CD4-positive, alpha-beta T cell (primary cell): ENCODE results near the gene C20orf141. TPM values are rescaled to one million over a fixed set of nuclear protein-coding genes. Genes with fewer than 3 reads are reported as not detected.
"Not testable (repeated sequence)": the region's sequence is repeated elsewhere in the genome, so short reads cannot be mapped to it uniquely, and the experiment has no call there.

Experiments used
- ATAC-seq: fragments of 200-7000 bp; cut with Tn5 transposase; one replicate; pipeline ENCODE4 v1.10.0; 2022; ENCODE audit warnings: mild to moderate bottlenecking; ENCODE audit not compliant: poor library complexity
- CTCF ChIA-PET: fragments of 350-600 bp; sonication (Branson Sonifier 250); formaldehyde crosslinking; loops from one replicate; lab custom pipeline; 2021; ENCODE audit warnings: antibody characterized with exemption, inconsistent platforms; lab: Charles Lee
- POLR2A ChIA-PET: fragments of 350-600 bp; sonication (Branson Sonifier 250); formaldehyde crosslinking; loops from one replicate; lab custom pipeline; 2021; ENCODE audit warnings: antibody characterized with exemption, inconsistent platforms; lab: Charles Lee
- DNase-seq, 14 experiments: peaks; one replicate each; pipeline ENCODE4 v3.0.0-alpha.2; 2013 to 2020; ENCODE audit warnings: mixed read lengths in 2 of 14
- H3K27ac ChIP-seq, 2 donors: one replicate each; pipeline versions ENCODE4 v1.5.1 to v1.7.0; 2013; ENCODE audit warnings: low read length in 2 of 2, low read depth in 1 of 2, mild to moderate bottlenecking in 1 of 2
- H3K27me3 ChIP-seq, 2 experiments: 1 replicate in 1 of 2; 2 replicates in 1 of 2; pipeline versions ENCODE4 v1.6.1 to v1.7.0; 2013; ENCODE audit warnings: low read length in 2 of 2, control low read depth in 1 of 2, mild to moderate bottlenecking in 1 of 2, moderate library complexity in 1 of 2; ENCODE audit not compliant: insufficient read depth in 2 of 2, control insufficient read depth in 1 of 2
- H3K36me3 ChIP-seq: one replicate; pipeline ENCODE4 v1.6.1; 2013; ENCODE audit warnings: low read length, control low read depth; ENCODE audit not compliant: insufficient read depth
- H3K4me1 ChIP-seq: one replicate; pipeline ENCODE4 v1.6.1; 2013; ENCODE audit warnings: low read length, control low read depth; ENCODE audit not compliant: insufficient read depth
- H3K4me3 ChIP-seq: one replicate; pipeline ENCODE4 v1.5.1; 2013; ENCODE audit warnings: mild to moderate bottlenecking, low read length, moderate library complexity
- H3K9me3 ChIP-seq, 2 experiments: 1 replicate in 1 of 2; 2 replicates in 1 of 2; pipeline versions ENCODE4 v1.6.1 to v1.7.0; 2013; ENCODE audit warnings: low read length in 2 of 2, mild to moderate bottlenecking in 2 of 2, control low read depth in 1 of 2, moderate library complexity in 1 of 2; ENCODE audit not compliant: control insufficient read depth in 1 of 2, insufficient read depth in 1 of 2
- H3K27ac Mint-ChIP-seq: one replicate; pipeline ENCODE4 v1.8.0; 2020; ENCODE audit warnings: mixed read lengths
- H3K27me3 Mint-ChIP-seq: one replicate; pipeline ENCODE4 v1.8.0; 2021; ENCODE audit warnings: mixed read lengths
- H3K36me3 Mint-ChIP-seq: one replicate; pipeline ENCODE4 v1.8.0; 2021; ENCODE audit warnings: low read depth, mixed read lengths
- H3K4me1 Mint-ChIP-seq: one replicate; pipeline ENCODE4 v1.8.0; 2021; ENCODE audit warnings: low read depth, mixed read lengths
- H3K4me3 Mint-ChIP-seq: one replicate; pipeline ENCODE4 v1.8.0; 2020; ENCODE audit warnings: mild to moderate bottlenecking, mixed read lengths
- H3K9me3 Mint-ChIP-seq: one replicate; pipeline ENCODE4 v1.8.0; 2020; ENCODE audit warnings: mixed read lengths
- intact Hi-C, 2 experiments: fragments of 100-400 bp; cut with DNase I in 1 of 2; cut with micrococcal nuclease in 1 of 2; formaldehyde crosslinking; loops; one replicate each; pipeline versions ENCODE4 v1.15.1 to v1.9.0; 2023 to 2025; cut with DNase I, micrococcal nuclease
- total RNA-seq, 174 experiments: library from RNA in 2 of 174; stranded (reverse) in 2 of 174; gene quantifications; one replicate each; pipeline ENCODE4 v1.2.3 and lab custom pipeline; 2021 to 2026
- TF ChIP-seq, protein P1 (sequence below): fragments of 200-600 bp; IDR thresholded peaks from one replicate; pipeline ENCODE4 v1.8.0; 2022; ENCODE audit warnings: antibody characterized with exemption, mild to moderate bottlenecking

The C20orf141 gene
- total RNA-seq, 2 experiments from 2014 or later, result not detected

DNA sequence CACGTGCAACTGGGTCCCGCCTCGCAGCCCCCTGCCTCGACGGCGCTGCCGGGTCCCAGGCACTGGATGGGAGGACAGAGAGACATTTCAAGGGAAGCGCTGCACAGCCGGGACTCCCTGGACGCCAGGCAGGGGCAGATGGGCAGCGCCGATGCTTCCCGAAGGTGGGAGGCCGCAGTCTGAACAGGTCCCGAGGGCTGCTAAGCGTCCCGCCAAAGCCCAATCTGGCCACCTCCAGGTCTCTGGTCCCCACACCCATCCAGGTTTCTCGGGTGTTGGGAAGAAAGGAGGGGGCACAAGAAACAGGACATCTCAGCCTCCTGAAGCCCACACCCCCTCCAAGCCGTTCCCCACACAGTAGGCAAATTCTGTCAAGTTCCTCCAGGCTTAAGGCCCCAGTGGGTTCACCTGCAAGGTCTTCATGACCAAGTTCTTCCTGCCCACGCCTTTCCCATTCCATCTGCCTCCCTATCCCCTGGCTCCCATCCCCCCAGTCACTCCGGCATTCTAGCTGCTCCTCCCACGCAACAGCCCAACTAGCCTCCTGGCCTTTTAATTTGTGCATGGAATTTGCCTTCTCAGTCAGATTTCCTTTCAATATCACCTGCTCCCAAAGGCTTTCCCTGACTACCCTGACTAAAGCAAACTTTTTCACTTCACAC lies 9.0 kb upstream of the C20orf141 start:
- DNase-seq (no peak), ATAC-seq (no peak)
- Mint-ChIP-seq H3K27me3 (peaks cover 71% of the 10 kb centered on the region), H3K9me3 (no peaks in the 10 kb centered on the region), H3K36me3 (no peaks in the 10 kb centered on the region), H3K27ac (no peak overlapping the region), H3K4me1 (peaks cover 7% of the 10 kb centered on the region), H3K4me3 (no peak overlapping the region)
- ChIA-PET POLR2A (no interaction called here), CTCF (no interaction called here)
- Histone ChIP-seq H3K27me3 (peaks cover 39 to 43% of the 10 kb centered on the region in 2 experiments), H3K4me3 (no peak overlapping the region), H3K36me3 (no peaks in the 10 kb centered on the region), H3K9me3 (peaks cover 0 to 5% of the 10 kb centered on the region in 2 experiments), H3K4me1 (peaks cover 7% of the 10 kb centered on the region), H3K27ac (no peak overlapping the region)
- intact Hi-C loops, result loop anchor here in 1 of 2 experiments (10.0 kb wide), 1 partner anchor 1179 kb away; no protein-coding TSS in a partner anchor
- TF ChIP-seq, protein P1, sequence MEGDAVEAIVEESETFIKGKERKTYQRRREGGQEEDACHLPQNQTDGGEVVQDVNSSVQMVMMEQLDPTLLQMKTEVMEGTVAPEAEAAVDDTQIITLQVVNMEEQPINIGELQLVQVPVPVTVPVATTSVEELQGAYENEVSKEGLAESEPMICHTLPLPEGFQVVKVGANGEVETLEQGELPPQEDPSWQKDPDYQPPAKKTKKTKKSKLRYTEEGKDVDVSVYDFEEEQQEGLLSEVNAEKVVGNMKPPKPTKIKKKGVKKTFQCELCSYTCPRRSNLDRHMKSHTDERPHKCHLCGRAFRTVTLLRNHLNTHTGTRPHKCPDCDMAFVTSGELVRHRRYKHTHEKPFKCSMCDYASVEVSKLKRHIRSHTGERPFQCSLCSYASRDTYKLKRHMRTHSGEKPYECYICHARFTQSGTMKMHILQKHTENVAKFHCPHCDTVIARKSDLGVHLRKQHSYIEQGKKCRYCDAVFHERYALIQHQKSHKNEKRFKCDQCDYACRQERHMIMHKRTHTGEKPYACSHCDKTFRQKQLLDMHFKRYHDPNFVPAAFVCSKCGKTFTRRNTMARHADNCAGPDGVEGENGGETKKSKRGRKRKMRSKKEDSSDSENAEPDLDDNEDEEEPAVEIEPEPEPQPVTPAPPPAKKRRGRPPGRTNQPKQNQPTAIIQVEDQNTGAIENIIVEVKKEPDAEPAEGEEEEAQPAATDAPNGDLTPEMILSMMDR, result no peak

DNA sequence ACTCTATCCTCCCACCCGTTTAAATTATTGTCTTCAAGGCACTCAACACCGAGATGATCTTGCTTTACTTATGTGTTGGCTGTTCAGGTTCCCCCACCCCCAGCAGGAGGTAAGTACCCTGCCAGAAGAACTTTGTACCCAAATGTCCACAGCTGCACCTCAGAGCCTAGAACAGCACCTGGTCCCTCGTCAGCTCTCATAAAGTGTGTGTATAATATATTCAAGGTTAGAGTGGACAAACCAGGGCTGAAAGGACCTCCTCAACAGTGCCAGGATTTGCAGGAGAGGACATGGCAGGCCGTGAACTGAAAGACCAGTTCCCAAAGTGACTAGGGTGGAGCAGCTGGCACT lies 8.5 kb upstream of the C20orf141 start:
- intact Hi-C loops, result loop anchor here in 1 of 2 experiments (10.0 kb wide), 1 partner anchor 1178 kb away; no protein-coding TSS in a partner anchor
- H3K4me3 ChIP-seq, result no peak overlapping the region
- Mint-ChIP-seq H3K9me3 (no peaks in the 10 kb centered on the region), H3K27me3 (peaks cover 71% of the 10 kb centered on the region), H3K4me1 (peaks cover 2% of the 10 kb centered on the region), H3K36me3 (no peaks in the 10 kb centered on the region), H3K4me3 (no peak overlapping the region), H3K27ac (no peak overlapping the region)
- peaks cover 2% of the 10 kb centered on the region for H3K4me1 ChIP-seq
- TF ChIP-seq, protein P1, result no peak
- ChIA-PET POLR2A (no interaction called here), CTCF (no interaction called here)
- ATAC-seq, result no peak
- no peak for DNase-seq
- H3K9me3 ChIP-seq, result peaks cover 0 to 5% of the 10 kb centered on the region in 2 experiments
- H3K36me3 ChIP-seq, result no peaks in the 10 kb centered on the region
- peaks cover 34 to 38% of the 10 kb centered on the region in 2 experiments for H3K27me3 ChIP-seq
- no peak overlapping the region for H3K27ac ChIP-seq

DNA sequence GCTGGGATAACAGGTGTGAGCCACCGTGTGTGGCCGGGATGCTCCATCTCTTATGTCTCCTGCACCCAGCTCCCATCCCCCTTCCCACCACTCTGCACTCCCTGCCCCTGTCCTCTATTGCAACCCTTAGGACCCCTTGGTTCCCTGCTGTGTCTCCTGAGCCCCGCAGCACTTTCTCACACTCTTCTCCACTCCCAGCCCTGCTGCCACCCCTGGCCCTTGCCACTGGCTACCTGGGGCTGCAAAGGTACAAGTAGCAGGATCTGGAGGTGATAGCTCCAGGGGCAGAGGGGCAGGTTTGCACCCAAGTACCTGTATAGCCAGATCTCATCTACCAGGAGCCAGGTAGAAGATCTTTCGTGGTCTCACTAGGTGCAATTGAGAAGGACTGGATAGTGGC lies 7.8 kb upstream of the C20orf141 start:
- H3K9me3 Mint-ChIP-seq, result peaks cover under 1% of the 10 kb centered on the region
- Histone ChIP-seq H3K4me1 (no peaks in the 10 kb centered on the region), H3K36me3 (no peaks in the 10 kb centered on the region), H3K9me3 (peaks cover 2 to 5% of the 10 kb centered on the region in 2 experiments), H3K27ac (no peak overlapping the region), H3K27me3 (peaks cover 29 to 33% of the 10 kb centered on the region in 2 experiments), H3K4me3 (no peak overlapping the region)
- ATAC-seq (no peak), DNase-seq (no peak)
- H3K27ac Mint-ChIP-seq, result no peak overlapping the region
- TF ChIP-seq, protein P1, result no peak
- no peaks in the 10 kb centered on the region for H3K36me3 Mint-ChIP-seq
- H3K27me3 Mint-ChIP-seq, result peaks cover 72% of the 10 kb centered on the region
- ChIA-PET CTCF (no interaction called here), POLR2A (no interaction called here)
- H3K4me3 Mint-ChIP-seq, result no peak overlapping the region
- no peaks in the 10 kb centered on the region for H3K4me1 Mint-ChIP-seq
- intact Hi-C loops, result loop anchor here in 1 of 2 experiments (10.0 kb wide), 1 partner anchor 1178 kb away; no protein-coding TSS in a partner anchor

DNA sequence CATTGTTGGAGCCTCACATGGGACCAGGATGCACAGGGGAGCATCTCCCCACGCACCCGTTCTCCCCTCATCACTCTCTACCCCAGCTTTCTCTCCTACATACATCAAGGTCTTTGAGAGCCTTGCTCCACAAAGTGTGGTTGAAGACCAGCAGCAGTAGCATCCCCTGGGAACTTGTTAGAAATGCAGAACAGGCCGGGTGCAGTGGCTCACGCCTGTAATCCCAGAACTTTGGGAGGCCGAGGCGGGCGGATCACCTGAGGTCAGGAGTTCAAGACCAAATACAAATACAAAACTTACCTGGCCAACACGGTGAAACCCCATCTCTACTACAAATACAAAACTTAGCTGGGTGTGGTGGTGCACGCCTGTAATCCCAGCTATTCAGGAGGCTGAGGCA lies 6.9 kb upstream of the C20orf141 start:
- CTCF ChIA-PET, result interaction anchor here (0.6 kb wide), 1 partner anchor 194 kb away, joined by 3 read pairs; no protein-coding TSS in a partner anchor
- DNase-seq, ATAC-seq, H3K9me3 Mint-ChIP-seq, H3K4me1 ChIP-seq, H3K27ac Mint-ChIP-seq, H3K4me3 Mint-ChIP-seq, H3K36me3 ChIP-seq, H3K4me3 ChIP-seq, POLR2A ChIA-PET, H3K36me3 Mint-ChIP-seq, H3K4me1 Mint-ChIP-seq, H3K27ac ChIP-seq, H3K9me3 ChIP-seq: not testable (repeated sequence)
- intact Hi-C loops, result loop anchor here in 1 of 2 experiments (10.0 kb wide), 1 partner anchor 1177 kb away; no protein-coding TSS in a partner anchor
- H3K27me3 ChIP-seq, result peaks cover 25 to 26% of the 10 kb centered on the region in 2 experiments
- peaks cover 72% of the 10 kb centered on the region for H3K27me3 Mint-ChIP-seq
